HEK293 (cell line): ENCODE results near the gene DNAJB14.

ENCODE experiments used
- CTCF ChIA-PET: fragments of 350-600 bp; formaldehyde crosslinking; extraction: SDS; loops from one replicate; lab custom pipeline; 2021; ENCODE audit warnings: antibody characterized with exemption; lab: Yijun Ruan, JAX
- POLR2A ChIA-PET: fragments of 300-600 bp; formaldehyde crosslinking; extraction: SDS; loops from one replicate; lab custom pipeline; 2020; ENCODE audit warnings: antibody characterized with exemption, inconsistent platforms; lab: Yijun Ruan, JAX
- H3K27ac ChIP-seq: fragments of 200-500 bp; sonication (Bioruptor generic); 2 replicates; pipeline ENCODE4 v1.5.1; 2014; ENCODE audit warnings: low read depth, low read length, control low read depth, inconsistent platforms; ENCODE audit errors: extremely low read depth
- H3K36me3 ChIP-seq, 2 experiments: fragments of 200-500 bp in 1 of 2; sonication (Bioruptor generic) in 1 of 2; 1 replicate in 1 of 2; 2 replicates in 1 of 2; pipeline ENCODE4 v1.5.1; 2014 to 2017; ENCODE audit warnings: inconsistent platforms in 2 of 2, low read length in 2 of 2; ENCODE audit not compliant: control insufficient read depth in 2 of 2, insufficient read depth in 1 of 2
- H3K4me1 ChIP-seq: fragments of 200-500 bp; sonication (Bioruptor generic); 2 replicates; pipeline ENCODE4 v1.5.1; 2014; ENCODE audit warnings: mild to moderate bottlenecking, low read length, inconsistent platforms; ENCODE audit not compliant: control insufficient read depth, insufficient read depth
- H3K4me3 ChIP-seq: 2 replicates; pipeline ENCODE4 v1.5.1; 2011; ENCODE audit warnings: low read depth, mild to moderate bottlenecking, control low read depth, low read length, moderate library complexity
- H3K9me3 ChIP-seq: fragments of 200-500 bp; sonication (Bioruptor generic); 2 replicates; pipeline ENCODE4 v1.5.1; 2014; ENCODE audit warnings: low read depth, low read length, inconsistent platforms; ENCODE audit not compliant: control insufficient read depth, insufficient read depth
- BCL6B ChIP-seq: fragments of 450-650 bp; formaldehyde crosslinking; IDR thresholded peaks from 2 replicates; pipeline ENCODE4 v1.5.1; 2017; ENCODE audit warnings: missing biosample characterization, missing genetic modification characterization
- IKZF3 ChIP-seq: fragments of 450-650 bp; IDR thresholded peaks from 2 replicates; pipeline ENCODE4 v1.5.0; 2018; ENCODE audit warnings: missing biosample characterization, mild to moderate bottlenecking, missing genetic modification characterization, moderate library complexity
- ZFP37 ChIP-seq: fragments of 450-650 bp; formaldehyde crosslinking; IDR thresholded peaks from 2 replicates; pipeline ENCODE4 v1.5.1; 2016; ENCODE audit warnings: missing biosample characterization, missing genetic modification characterization
- ZNF10 ChIP-seq: fragments of 450-650 bp; formaldehyde crosslinking; IDR thresholded peaks from 2 replicates; pipeline ENCODE4 v1.5.1; 2017; ENCODE audit warnings: missing biosample characterization, missing genetic modification characterization
- ZNF16 ChIP-seq: fragments of 450-650 bp; formaldehyde crosslinking; IDR thresholded peaks from 2 replicates; pipeline ENCODE4 v1.5.1; 2016; ENCODE audit warnings: low read depth, missing biosample characterization, missing genetic modification characterization
- ZNF175 ChIP-seq: fragments of 450-650 bp; formaldehyde crosslinking; IDR thresholded peaks from 2 replicates; pipeline ENCODE4 v1.5.1; 2016; ENCODE audit warnings: missing biosample characterization, missing genetic modification characterization
- ZNF184 ChIP-seq: fragments of 450-650 bp; IDR thresholded peaks from 2 replicates; pipeline ENCODE4 v1.5.1; 2018; ENCODE audit warnings: missing biosample characterization, mild to moderate bottlenecking, missing genetic modification characterization
- ZNF26 ChIP-seq: fragments of 450-650 bp; formaldehyde crosslinking; IDR thresholded peaks from 2 replicates; pipeline ENCODE4 v1.5.1; 2016; ENCODE audit warnings: missing biosample characterization, missing genetic modification characterization
- ZNF280C ChIP-seq: fragments of 450-650 bp; formaldehyde crosslinking; IDR thresholded peaks from 2 replicates; pipeline ENCODE4 v1.5.1; 2016; ENCODE audit warnings: missing biosample characterization, missing genetic modification characterization
- ZNF324 ChIP-seq: fragments of 450-650 bp; formaldehyde crosslinking; IDR thresholded peaks from 2 replicates; pipeline ENCODE4 v1.5.1; 2016; ENCODE audit warnings: missing biosample characterization, missing genetic modification characterization
- ZNF362 ChIP-seq: fragments of 450-650 bp; formaldehyde crosslinking; IDR thresholded peaks from 2 replicates; pipeline ENCODE4 v1.5.1; 2016; ENCODE audit warnings: missing biosample characterization, missing genetic modification characterization
- ZNF398 ChIP-seq: fragments of 450-650 bp; formaldehyde crosslinking; IDR thresholded peaks from 2 replicates; pipeline ENCODE4 v1.5.1; 2017; ENCODE audit warnings: missing biosample characterization, missing genetic modification characterization
- ZNF560 ChIP-seq: fragments of 450-650 bp; formaldehyde crosslinking; IDR thresholded peaks from 2 replicates; pipeline ENCODE4 v1.5.1; 2017; ENCODE audit warnings: missing biosample characterization, missing genetic modification characterization, borderline replicate concordance
- ZNF571 ChIP-seq: fragments of 450-650 bp; formaldehyde crosslinking; IDR thresholded peaks from 2 replicates; pipeline ENCODE4 v1.5.0; 2017; ENCODE audit warnings: missing biosample characterization, missing genetic modification characterization
- ZNF664 ChIP-seq: fragments of 450-650 bp; formaldehyde crosslinking; IDR thresholded peaks from 2 replicates; pipeline ENCODE4 v1.5.1; 2016; ENCODE audit warnings: missing biosample characterization, missing genetic modification characterization
- ZNF701 ChIP-seq: fragments of 450-650 bp; formaldehyde crosslinking; IDR thresholded peaks from 2 replicates; pipeline ENCODE4 v1.5.1; 2016; ENCODE audit warnings: missing biosample characterization, missing genetic modification characterization
- ZNF791 ChIP-seq: fragments of 450-650 bp; formaldehyde crosslinking; IDR thresholded peaks from 2 replicates; pipeline ENCODE4 v1.5.1; 2016; ENCODE audit warnings: missing biosample characterization, missing genetic modification characterization
- ZSCAN4 ChIP-seq: fragments of 450-650 bp; formaldehyde crosslinking; IDR thresholded peaks from 2 replicates; pipeline ENCODE4 v1.5.1; 2017; ENCODE audit warnings: missing biosample characterization, missing genetic modification characterization
- TF ChIP-seq, protein P1 (sequence below): IDR thresholded peaks from 2 replicates; pipeline ENCODE4 v1.6.1; 2011; ENCODE audit warnings: mild to moderate bottlenecking, low read depth, low read length, borderline replicate concordance

Gene DNAJB14

GRCh38 chr4:99848591-99849001, 97.8 kb downstream of the DNAJB14 start:
- no peak overlapping the region for H3K4me3 ChIP-seq
- H3K27ac ChIP-seq: no peak overlapping the region
- no peaks in the 10 kb centered on the region for H3K4me1 ChIP-seq
- H3K9me3 ChIP-seq: no peaks in the 10 kb centered on the region
- TF ChIP-seq ZNF26 (tag by site-specific recombination) (no peak), ZNF664 (tag by site-specific recombination) (no peak), ZNF571 (tag by site-specific recombination) (no peak)
- TF ChIP-seq, protein P1, sequence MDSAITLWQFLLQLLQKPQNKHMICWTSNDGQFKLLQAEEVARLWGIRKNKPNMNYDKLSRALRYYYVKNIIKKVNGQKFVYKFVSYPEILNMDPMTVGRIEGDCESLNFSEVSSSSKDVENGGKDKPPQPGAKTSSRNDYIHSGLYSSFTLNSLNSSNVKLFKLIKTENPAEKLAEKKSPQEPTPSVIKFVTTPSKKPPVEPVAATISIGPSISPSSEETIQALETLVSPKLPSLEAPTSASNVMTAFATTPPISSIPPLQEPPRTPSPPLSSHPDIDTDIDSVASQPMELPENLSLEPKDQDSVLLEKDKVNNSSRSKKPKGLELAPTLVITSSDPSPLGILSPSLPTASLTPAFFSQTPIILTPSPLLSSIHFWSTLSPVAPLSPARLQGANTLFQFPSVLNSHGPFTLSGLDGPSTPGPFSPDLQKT: no peak
- POLR2A ChIA-PET: no interaction called here
- CTCF ChIA-PET: no interaction called here
- H3K36me3 ChIP-seq: no peaks in the 10 kb centered on the region

- Histone ChIP-seq H3K4me3 (no peak overlapping the region), H3K4me1 (no peaks in the 10 kb centered on the region), H3K9me3 (no peaks in the 10 kb centered on the region), H3K27ac (no peak overlapping the region), H3K36me3 (no peaks in the 10 kb centered on the region)
- ChIA-PET CTCF (no interaction called here), POLR2A (no interaction called here)
- TF ChIP-seq ZNF362: no peak
- no peak for TF ChIP-seq ZNF398 (tag by site-specific recombination)
- TF ChIP-seq ZNF175: no peak
- TF ChIP-seq ZNF280C (tag by site-specific recombination): no peak
- no peak for TF ChIP-seq ZNF560
- no peak for TF ChIP-seq ZNF701 (tag by site-specific recombination)
- TF ChIP-seq ZNF10: no peak
- no peak for TF ChIP-seq ZNF324 (tag by site-specific recombination)
- no peak for TF ChIP-seq ZNF16 (tag by site-specific recombination)
- TF ChIP-seq ZNF791 (tag by site-specific recombination): no peak
- TF ChIP-seq BCL6B (tag by site-specific recombination): no peak
- no peak for TF ChIP-seq ZNF184 (tag by site-specific recombination)
- no peak for TF ChIP-seq IKZF3 (tag by site-specific recombination)
- no peak for TF ChIP-seq ZSCAN4 (tag by site-specific recombination)
- no peak for TF ChIP-seq ZFP37 (tag by site-specific recombination)
These were observed 98.9 kb downstream of the DNAJB14 start for GRCh38 chr4:99847362-99847976.
